MCF 10A (cell line): ENCODE measurements around the gene RAB37. TPM values are rescaled to one million over a fixed set of nuclear protein-coding genes. Genes with fewer than 3 reads are reported as not detected.

Source experiments
- BruUV-seq: library from RNA; stranded (reverse); fragments of 400-500 nt; replicated peaks from 2 replicates; lab custom pipeline; 2021; lab: Mats Ljungman, UMichigan
- CTCF ChIA-PET: fragments of 300-600 bp; sonication (Branson Sonifier 250); formaldehyde crosslinking; extraction: SDS; loops from one replicate; lab custom pipeline; 2021; ENCODE audit warnings: antibody characterized with exemption, inconsistent platforms; lab: Yijun Ruan, JAX
- POLR2A ChIA-PET: fragments of 300-600, 350-650 bp; sonication (Branson Sonifier 250); formaldehyde crosslinking; extraction: SDS; loops from one replicate; lab custom pipeline; 2020; ENCODE audit warnings: antibody characterized with exemption, inconsistent platforms; lab: Yijun Ruan, JAX
- DNase-seq: peaks from one replicate; pipeline ENCODE4 v3.0.0-alpha.2; 2018; ENCODE audit not compliant: unreplicated experiment
- H3K27ac Mint-ChIP-seq: one replicate; pipeline ENCODE4 v1.8.0; 2022; ENCODE audit warnings: mild to moderate bottlenecking, low read depth, mixed read lengths; ENCODE audit not compliant: unreplicated experiment
- H3K27me3 Mint-ChIP-seq: one replicate; pipeline ENCODE4 v1.8.0; 2022; ENCODE audit warnings: mixed read lengths; ENCODE audit not compliant: insufficient read depth, unreplicated experiment
- H3K36me3 Mint-ChIP-seq: one replicate; pipeline ENCODE4 v1.8.0; 2022; ENCODE audit warnings: mild to moderate bottlenecking, moderate library complexity, mixed read lengths; ENCODE audit not compliant: insufficient read depth, unreplicated experiment
- H3K4me1 Mint-ChIP-seq: one replicate; pipeline ENCODE4 v1.8.0; 2022; ENCODE audit warnings: mixed read lengths; ENCODE audit not compliant: insufficient read depth, unreplicated experiment
- H3K4me3 Mint-ChIP-seq: one replicate; pipeline ENCODE4 v1.8.0; 2022; ENCODE audit warnings: mild to moderate bottlenecking, moderate library complexity, mixed read lengths; ENCODE audit not compliant: unreplicated experiment
- H3K9me3 Mint-ChIP-seq: one replicate; pipeline ENCODE4 v1.8.0; 2022; ENCODE audit warnings: mixed read lengths; ENCODE audit not compliant: unreplicated experiment
- intact Hi-C: fragments of 100-400 bp; cut with micrococcal nuclease; formaldehyde crosslinking; loops from 2 replicates; pipeline ENCODE4 v1.14.1; 2022
- total RNA-seq: library from RNA; stranded (reverse); gene quantifications from 2 replicates; pipeline ENCODE4 v1.2.3, GENCODE V29; 2022
- TF ChIP-seq, protein P1 (sequence below): fragments of 200-600 bp; IDR thresholded peaks from one replicate; pipeline ENCODE4 v1.8.0; 2022; ENCODE audit warnings: antibody characterized with exemption, mild to moderate bottlenecking; ENCODE audit not compliant: unreplicated experiment

RAB37 gene
- total RNA-seq, 1 experiment from 2014 or later = not detected

DNA sequence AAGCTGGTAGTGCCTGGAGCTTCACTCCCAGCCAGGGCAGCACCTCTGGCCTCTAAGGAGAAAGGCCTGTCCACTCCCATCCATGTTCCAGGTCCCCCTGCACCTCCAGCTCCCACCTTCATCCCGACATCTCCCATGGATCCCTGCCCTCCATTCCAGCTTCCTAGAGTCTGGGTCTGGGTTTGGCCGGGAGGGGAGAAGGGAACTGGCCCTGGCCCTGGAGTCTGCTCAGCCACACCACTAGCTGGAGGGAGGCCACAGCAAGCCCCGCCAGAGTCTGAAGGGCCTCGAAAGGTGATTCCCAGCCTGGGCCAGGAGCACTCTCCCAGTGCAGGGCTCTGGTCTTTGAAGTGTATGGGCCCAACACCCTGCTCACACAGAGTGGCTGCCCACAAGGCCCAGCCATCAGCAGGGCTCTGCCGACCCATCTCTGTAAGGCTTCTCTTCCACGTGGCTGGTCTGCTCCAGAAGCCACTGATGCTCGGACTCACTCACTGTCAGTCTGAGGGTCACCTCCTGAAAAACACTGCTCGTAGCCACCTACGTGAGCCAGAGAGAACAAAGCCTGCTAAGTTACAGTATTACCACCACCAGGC, 34.4 kb downstream of the RAB37 start:
- Mint-ChIP-seq H3K27me3 (no peaks in the 10 kb centered on the region), H3K9me3 (no peaks in the 10 kb centered on the region), H3K4me3 (no peak overlapping the region), H3K4me1 (peaks cover 31% of the 10 kb centered on the region), H3K27ac (no peak overlapping the region), H3K36me3 (peaks cover 52% of the 10 kb centered on the region)
- no peak for DNase-seq
- BruUV-seq = no TSS peak
- TF ChIP-seq, protein P1, sequence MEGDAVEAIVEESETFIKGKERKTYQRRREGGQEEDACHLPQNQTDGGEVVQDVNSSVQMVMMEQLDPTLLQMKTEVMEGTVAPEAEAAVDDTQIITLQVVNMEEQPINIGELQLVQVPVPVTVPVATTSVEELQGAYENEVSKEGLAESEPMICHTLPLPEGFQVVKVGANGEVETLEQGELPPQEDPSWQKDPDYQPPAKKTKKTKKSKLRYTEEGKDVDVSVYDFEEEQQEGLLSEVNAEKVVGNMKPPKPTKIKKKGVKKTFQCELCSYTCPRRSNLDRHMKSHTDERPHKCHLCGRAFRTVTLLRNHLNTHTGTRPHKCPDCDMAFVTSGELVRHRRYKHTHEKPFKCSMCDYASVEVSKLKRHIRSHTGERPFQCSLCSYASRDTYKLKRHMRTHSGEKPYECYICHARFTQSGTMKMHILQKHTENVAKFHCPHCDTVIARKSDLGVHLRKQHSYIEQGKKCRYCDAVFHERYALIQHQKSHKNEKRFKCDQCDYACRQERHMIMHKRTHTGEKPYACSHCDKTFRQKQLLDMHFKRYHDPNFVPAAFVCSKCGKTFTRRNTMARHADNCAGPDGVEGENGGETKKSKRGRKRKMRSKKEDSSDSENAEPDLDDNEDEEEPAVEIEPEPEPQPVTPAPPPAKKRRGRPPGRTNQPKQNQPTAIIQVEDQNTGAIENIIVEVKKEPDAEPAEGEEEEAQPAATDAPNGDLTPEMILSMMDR = no peak
- POLR2A ChIA-PET = interaction anchor here (0.9 to 3.0 kb wide), 5 partner anchors 13 to 114 kb away, joined by 3 to 18 read pairs (median 4); no protein-coding TSS in a partner anchor
- intact Hi-C loops = loop anchor here (5.0 kb wide), 1 partner anchor 114 kb away; no protein-coding TSS in a partner anchor
- CTCF ChIA-PET = interaction anchor here (0.6 to 5.3 kb wide), 27 partner anchors 9 to 588 kb away, joined by 3 to 74 read pairs (median 4); no protein-coding TSS in a partner anchor

DNA sequence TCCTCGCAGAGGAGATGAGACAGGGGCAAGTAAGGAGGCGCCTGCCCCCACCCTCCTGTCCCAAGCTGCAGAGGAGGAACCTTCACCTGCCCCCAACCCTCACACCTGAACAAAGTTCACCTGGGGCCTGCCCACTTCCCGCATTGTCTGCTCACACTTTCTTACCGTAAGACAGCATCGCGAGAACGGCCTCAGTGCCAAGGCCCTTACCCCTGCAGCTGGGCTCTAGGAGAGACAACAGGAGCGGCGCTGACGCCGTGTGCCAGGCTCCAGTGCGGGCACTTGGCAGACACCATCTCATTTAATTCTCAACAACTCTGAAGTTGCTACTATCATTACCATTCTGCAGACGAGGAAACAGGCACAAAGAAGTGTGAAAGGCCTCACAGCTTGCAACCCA, 35.0 kb downstream of the RAB37 start:
- ChIA-PET CTCF (interaction anchor here (1.5 to 5.3 kb wide), 4 partner anchors 14 to 93 kb away, joined by 3 to 74 read pairs (median 45); no protein-coding TSS in a partner anchor), POLR2A (no interaction called here)
- intact Hi-C loops = loop anchor here (5.0 kb wide), 1 partner anchor 115 kb away; no protein-coding TSS in a partner anchor
- TF ChIP-seq, protein P1 = no peak
- no TSS peak for BruUV-seq
- Mint-ChIP-seq H3K4me3 (no peak overlapping the region), H3K4me1 (peaks cover 31% of the 10 kb centered on the region), H3K36me3 (peaks cover 52% of the 10 kb centered on the region), H3K27me3 (no peaks in the 10 kb centered on the region), H3K9me3 (no peaks in the 10 kb centered on the region), H3K27ac (no peak overlapping the region)
- DNase-seq = no peak

DNA sequence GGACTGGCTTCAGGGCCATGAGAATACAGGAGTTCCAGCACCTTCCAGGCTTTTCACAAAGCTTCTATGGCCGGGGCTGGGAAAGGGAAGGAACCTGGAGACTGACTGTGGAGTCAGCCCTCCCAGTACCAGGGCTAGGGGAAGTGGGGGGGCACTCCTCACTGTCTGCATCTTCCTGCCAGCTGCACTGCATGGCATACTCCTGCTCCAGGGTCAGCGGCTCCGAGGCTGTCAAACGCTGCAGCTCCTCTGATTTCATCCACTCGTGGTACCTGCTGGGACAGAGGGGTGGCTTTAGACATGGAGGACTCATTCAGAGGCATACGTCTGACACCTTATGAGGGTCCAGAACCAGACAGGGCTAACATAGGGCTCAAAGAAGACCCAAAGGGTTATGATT, 36.4 kb downstream of the RAB37 start:
- H3K4me1 Mint-ChIP-seq = peaks cover 27% of the 10 kb centered on the region
- peaks cover 44% of the 10 kb centered on the region for H3K36me3 Mint-ChIP-seq
- no peak for DNase-seq
- no peak overlapping the region for H3K27ac Mint-ChIP-seq
- H3K27me3 Mint-ChIP-seq = no peaks in the 10 kb centered on the region
- no peak overlapping the region for H3K4me3 Mint-ChIP-seq
- BruUV-seq = no TSS peak
- POLR2A ChIA-PET = interaction anchor here (1.0 to 1.1 kb wide), 2 partner anchors 23 to 24 kb away, joined by 3 read pairs; no protein-coding TSS in a partner anchor
- TF ChIP-seq, protein P1 = no peak
- intact Hi-C loops = loop anchor here (5.0 kb wide), 1 partner anchor 116 kb away; no protein-coding TSS in a partner anchor
- H3K9me3 Mint-ChIP-seq = no peaks in the 10 kb centered on the region
- CTCF ChIA-PET = interaction anchor here (0.6 to 5.3 kb wide), 4 partner anchors 27 to 473 kb away, joined by 3 to 74 read pairs (median 3); no protein-coding TSS in a partner anchor

DNA sequence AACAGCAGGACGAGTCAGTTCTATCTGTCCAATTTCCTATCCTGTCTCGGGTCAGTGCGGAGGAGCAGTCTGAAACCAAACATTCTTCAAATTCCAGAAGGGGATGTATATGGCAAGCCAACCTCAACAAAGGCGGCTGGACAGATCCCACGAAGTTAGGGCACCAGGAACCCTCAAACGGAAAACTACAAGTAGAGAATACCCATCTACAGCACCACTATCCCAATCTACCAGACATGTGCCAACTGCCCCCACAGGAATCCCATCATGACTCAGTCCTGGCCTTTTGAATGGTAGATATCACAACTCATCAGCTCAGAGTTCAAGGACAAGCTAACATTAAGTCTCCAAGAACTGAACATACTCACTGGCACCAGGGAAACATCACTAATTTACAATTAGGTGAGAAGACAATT, 36.8 kb downstream of the RAB37 start:
- H3K9me3 Mint-ChIP-seq = no peaks in the 10 kb centered on the region
- H3K4me1 Mint-ChIP-seq = peaks cover 22% of the 10 kb centered on the region
- no TSS peak for BruUV-seq
- H3K36me3 Mint-ChIP-seq = peaks cover 42% of the 10 kb centered on the region
- POLR2A ChIA-PET = interaction anchor here (1.0 to 3.0 kb wide), 3 partner anchors 14 to 24 kb away, joined by 3 to 21 read pairs (median 3); no protein-coding TSS in a partner anchor
- CTCF ChIA-PET = interaction anchor here (1.1 to 5.3 kb wide), 2 partner anchors 28 to 106 kb away, joined by 3 to 74 read pairs; no protein-coding TSS in a partner anchor
- H3K4me3 Mint-ChIP-seq = no peak overlapping the region
- TF ChIP-seq, protein P1 = no peak
- H3K27me3 Mint-ChIP-seq = no peaks in the 10 kb centered on the region
- intact Hi-C loops = loop anchor here (5.0 kb wide), 1 partner anchor 117 kb away; no protein-coding TSS in a partner anchor
- no peak overlapping the region for H3K27ac Mint-ChIP-seq
- no peak for DNase-seq
